Stimulated activated CD8-positive, alpha-beta memory T cell treated with anti-CD3 and anti-CD28 coated beads, Interleukin-15, amount 100 ng/mL, for 1 hour (primary cell): ENCODE measurements around the gene PMM2.
"Not testable (repeated sequence)": the region's sequence is repeated elsewhere in the genome, so short reads cannot be mapped to it uniquely, and the experiment has no call there.

Experiments
- DNase-seq: peaks from one replicate; pipeline ENCODE4 v3.0.0-alpha.2; 2020; ENCODE audit warnings: low read depth

The PMM2 gene

DNA sequence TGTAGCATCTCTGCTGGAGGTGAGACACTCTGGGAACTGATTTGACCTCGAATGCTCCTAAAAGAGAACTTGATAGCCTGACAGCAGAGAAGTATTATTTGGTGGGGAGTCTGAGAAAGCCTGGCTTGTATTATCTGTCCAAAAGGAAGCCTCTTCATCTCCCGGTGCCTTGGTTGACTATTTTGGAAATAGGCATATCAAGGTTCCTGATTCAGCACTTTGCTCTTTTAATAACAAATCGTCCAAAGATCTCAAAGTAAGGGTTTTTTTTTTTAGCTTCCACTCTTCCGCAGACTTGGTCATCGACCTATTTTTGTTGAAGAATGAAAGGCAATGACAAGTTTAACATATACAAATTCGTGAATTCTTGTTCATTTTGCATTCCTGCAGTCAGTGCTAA, 15.0 kb upstream of the PMM2 start:
- DNase-seq, result no peak

GRCh38 chr16:8785408-8785807, 12.2 kb upstream of the PMM2 start:
- DNase-seq, result no peak

DNA sequence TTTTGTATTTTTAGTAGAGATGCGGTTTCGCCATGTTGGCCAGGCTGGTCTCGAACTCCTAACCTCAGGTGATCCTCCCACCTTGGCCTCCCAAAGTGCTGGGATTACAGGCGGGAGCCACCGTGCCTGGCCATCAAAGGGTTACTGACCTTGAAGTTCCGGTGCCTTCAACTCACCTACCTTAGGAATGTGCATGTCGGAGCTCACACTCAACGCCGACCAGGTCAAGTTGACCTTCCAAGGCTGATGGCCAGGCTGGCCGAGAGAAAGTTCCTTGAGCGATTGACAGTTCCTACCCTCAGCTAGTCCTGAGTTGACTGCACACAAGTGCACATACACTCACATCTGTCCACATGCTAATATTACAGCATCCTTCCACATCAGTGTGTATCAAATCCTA, 11.3 kb upstream of the PMM2 start:
- not testable (repeated sequence) for DNase-seq

DNA sequence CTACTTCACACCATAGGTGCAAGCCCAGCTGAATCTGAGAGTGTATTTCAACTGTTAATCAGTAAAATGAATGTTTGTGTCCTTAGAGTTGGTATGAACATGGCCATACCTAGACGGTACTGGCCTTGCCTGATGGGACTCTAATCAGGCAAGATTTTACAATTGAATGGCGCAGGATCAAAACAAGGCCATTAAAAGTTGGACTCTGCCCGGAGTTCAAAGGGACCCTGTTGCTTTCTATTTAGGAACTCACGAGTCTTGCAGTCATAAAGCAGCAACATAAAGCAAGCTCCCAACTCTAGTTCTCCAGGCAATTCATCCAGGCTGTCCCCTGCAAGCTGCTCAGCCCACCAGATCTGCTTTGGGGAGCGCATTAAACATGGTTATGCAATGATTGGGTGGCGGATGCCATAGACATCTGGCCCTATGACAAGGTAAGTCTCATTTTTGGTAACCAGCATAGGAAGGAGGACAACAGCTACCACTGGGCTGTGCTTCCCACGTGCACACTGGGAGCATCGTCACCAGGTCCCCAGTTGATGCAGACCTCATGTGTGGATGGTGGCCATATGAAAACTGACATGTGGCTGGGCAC, 9.0 kb upstream of the PMM2 start:
- DNase-seq, result no peak

- no peak for DNase-seq
Observed at GRCh38 chr16:8795091-8795490, 2.5 kb upstream of the PMM2 start.

- DNase-seq, result no peak
Observed at GRCh38 chr16:8795818-8796217, 1.8 kb upstream of the PMM2 start.

DNA sequence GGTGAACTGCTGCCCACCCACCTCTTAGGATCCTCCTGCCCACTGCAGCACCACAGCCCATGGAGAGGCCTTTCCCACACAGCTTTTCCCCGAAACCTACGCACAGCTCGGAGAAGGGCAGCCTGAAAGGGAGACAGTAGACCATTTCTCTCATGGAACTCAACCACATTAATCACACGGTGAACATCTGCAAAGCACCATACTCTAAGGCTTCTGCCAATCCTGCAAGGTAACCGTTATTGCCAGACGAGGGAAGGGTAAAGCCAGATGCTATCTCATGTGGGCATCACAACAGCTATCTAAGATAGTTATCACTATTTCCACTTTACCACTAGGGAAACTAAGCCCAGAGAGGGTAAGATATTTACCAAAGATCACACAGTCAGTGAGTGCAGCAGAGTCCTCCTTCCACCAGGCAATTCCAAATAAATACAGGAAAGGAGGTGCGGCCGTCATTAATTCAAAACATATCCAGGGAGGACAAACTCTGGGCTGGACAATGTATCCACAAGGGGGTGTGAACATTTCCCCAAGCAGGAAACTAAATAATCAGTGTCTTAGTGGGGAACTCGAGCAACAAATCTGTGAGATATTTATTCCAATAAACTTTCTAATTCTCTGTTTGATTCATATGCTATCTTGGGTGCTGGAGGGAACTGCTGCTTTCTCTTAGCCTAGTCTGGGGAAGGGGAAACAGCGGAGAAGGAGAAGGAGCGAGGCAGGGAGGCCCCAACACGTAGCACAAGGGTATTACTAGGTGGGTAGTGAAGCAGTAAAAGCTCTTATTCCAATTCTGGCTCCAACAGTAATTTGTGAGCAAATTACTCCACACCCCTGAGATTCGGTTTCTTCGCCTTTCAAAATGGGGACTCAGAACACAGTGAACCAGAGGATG, 923 bp upstream of the PMM2 start:
- no peak for DNase-seq

- DNase-seq, result no peak
Observed at GRCh38 chr16:8798174-8798527, 512 bp downstream of the PMM2 start.

DNA sequence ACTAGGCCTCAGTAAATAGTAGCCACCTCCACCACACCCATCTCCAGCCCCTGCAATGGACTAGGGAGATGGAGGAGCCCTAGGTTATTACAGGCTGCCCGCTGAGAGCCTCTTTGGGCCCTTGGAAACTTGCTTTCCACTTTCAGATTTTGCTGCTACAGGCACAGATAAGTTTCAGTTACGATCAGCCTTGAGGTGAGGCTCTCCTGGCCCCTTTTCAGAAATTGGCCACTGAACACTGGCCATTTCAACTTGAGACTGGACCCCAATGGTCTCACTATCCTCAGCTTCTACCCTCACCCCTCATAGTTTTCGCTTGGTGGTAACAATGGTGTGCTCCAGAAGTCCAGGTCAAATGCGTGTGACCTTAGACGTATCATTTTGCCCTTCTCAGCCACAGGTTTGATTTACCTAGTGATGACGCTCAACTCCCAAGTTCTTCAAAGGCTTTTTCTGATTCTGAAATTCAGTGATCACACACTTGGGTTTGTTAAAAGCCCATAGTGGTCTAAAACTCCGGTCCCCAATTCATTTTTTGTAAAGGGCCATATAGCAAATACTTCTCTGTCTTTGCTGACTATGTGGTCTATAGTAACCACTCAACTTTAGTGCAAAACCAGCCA, 1.0 kb downstream of the PMM2 start:
- DNase-seq, result no peak

DNA sequence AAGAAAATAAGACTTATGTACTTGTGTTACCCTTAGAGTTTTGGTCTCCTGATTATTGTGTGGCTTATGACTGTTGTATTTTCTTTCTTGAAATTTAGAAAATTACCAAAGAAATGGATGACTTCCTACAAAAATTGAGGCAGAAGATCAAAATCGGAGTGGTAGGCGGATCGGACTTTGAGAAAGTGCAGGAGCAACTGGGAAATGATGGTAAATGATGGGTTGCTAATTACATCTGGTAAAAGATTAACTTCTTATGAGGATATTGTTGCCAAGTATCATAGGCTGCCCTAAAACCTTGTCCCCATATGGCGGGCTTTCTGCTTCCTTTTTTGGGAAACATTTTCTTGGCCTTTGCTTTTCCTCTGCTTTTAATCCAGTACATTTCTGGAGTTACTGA, 4.1 kb downstream of the PMM2 start:
- DNase-seq, result no peak

DNA sequence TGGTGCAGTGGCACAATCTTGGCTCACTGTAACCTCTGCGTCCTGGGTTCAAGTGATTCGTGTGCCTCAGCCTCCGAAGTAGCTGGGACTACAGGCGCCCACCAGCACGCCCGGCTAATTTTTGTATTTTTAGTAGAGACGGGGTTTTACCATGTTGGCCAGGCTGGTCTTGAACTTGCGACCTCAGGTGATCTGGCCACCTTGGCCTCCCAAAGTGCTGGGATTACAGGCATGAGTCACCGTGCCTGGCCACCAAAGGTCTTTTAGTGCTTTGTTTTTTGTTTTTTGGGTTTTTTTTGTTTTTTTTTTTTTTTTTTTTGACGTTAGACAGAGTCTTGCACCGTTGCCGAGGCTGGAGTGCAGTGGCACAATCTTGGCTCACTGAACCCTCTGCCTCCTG, 6.1 kb downstream of the PMM2 start:
- not testable (repeated sequence) for DNase-seq

GRCh38 chr16:8804313-8804712, 6.7 kb downstream of the PMM2 start:
- no peak for DNase-seq

- no peak for DNase-seq
Observed at GRCh38 chr16:8806272-8806983, 8.8 kb downstream of the PMM2 start.

DNA sequence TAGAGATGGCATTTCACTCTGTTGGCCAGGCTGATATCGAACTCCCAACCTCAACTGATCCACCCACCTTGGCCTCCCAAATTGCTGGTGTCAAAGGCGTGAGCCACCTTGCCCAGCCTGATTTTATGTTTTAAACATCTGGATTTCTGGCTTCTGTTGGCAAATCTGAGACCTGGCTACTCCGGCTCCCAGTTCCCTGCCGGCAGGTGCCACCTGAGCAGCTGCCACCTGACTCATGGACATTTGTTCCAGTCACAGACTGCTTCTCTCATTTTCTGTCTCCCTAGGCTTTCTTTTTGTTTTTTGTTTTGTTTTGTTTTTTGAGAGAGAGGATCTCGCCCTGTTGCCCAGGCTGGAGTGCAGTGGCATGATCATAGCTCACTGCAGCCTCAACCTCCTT, 9.6 kb downstream of the PMM2 start:
- DNase-seq, result no peak

- no peak for DNase-seq
Observed at GRCh38 chr16:8808009-8808408, 10.4 kb downstream of the PMM2 start.

DNA sequence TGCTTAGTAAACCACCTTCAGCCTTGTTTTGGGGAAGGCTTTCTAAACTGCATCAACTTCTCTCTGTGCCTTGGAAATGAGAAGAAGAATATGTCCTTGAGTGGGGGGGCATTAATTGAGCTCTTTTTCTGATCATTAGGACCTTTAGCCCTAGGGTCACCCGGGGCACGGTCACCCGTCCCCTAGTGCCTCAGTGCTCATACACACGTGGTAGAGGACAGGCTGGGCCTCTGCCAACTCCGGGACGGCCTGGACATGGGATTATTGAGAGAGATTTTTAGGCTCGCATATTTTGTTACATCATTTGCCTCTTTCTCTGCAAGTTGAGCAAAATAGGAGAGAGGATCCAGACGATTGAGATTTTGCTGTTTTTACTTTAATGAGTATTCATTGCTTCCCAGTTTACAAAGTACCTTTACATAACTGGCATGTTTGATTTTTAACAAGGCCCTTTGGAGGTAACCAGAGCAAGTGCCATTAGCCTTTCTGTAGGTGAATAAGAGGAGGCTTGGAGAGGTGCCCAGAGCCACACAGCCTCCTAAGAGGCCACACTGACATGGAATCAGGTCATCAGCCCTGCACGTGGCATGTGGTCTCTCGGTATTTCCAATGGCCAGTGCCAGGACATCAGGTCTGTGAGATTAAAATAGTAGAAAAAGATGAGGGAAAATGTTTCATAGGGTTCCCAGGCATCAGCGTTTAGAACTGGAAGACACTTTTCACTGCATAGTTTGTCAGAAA, 11.1 kb downstream of the PMM2 start:
- no peak for DNase-seq

DNA sequence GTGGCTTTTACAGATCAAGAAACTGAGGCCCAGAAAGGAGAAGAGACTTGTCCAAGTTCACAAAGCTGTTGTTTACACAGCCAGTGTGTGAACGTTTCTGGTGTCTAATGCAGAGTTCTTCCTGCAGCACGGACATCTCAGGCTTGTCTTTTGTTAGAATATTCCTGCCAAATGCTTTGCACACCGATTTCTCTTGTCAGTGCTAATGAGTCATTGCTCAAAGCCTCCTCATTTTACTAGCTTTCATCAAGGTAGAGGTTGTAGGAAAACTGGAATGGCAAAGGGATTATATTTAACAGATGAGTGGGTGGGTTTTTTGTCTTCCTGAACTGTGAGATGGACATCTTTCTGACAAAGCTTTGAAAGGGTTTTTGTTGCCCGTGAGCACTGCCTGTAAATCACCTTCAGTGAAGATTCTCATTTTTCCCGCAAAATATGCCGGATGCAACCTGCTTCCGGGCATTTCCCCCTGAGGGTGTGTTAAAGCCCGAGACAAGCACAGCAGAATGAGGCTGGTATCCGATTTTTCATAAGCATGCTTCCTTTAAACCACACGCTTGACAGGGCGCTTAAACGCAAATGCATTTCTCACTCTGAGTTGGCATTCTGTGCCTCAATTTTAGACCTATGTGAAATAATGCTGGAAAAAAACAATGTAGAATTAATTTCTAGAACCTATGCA, 14.7 kb downstream of the PMM2 start:
- no peak for DNase-seq

DNA sequence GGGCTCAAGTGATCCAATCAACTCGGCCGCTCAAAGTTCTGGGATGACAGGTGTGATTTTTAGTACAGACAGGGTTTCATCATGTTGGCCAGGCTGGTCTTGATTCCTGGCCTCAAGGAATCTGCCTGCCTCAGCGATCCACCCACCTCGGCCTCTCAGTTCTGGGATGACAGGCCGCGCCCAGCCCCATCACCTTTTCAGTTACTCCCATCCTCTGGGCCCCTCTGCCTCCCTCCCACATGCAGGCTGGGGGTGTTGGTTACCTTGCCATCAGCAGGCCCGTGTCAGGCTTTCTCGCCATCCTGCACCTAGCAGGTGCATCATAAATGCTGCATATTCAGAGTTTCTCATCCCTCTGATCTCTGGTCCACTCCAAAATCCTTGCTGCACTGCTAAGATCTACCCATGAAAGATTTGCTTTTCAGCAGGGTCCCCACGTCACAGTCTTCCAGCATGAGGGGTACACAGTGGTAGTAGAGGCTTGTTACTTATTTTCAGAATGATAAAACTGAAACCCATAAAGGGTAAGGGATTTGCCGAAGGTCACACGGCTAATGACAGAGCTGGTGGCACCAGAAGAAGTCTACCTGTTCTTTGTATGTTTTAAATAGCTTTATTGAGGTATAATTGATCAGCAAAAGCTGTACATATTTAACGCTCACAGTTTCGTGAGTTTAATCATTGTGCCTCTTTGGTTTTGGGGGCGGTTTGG, 16.6 kb downstream of the PMM2 start:
- no peak for DNase-seq

DNA sequence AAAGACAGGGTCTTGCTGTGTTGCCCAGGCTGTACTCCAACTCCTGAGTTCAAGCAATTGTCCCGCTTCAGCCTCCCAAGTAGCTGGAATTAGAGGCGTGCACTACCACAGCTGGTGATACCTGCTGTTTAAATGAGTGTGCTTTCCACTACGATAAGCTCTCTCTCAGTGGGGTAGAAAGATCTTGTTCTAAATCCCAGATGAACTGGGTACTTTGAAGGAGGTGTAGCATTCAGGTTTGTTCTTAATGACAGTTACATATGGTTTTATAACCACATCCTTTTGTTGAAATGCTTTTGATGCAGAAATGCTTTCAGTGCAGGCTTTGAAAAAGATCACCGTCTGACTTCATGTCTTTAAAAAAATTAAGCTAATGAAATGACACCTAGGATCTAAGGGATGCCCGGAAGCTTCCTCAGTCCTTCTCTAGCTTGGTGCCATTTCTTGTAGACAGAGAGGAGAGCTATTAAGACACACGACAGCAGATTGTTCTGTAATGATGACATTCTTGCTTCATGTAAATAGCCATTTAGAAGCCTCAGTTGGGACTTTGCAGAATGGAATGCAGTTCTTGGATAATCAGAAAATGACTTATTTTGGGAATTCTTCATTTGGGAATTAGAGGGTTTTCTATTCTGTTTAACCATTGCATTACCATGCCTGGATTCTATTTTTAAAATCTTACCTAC, 19.5 kb downstream of the PMM2 start:
- DNase-seq, result no peak
